Hepatocyte (in vitro differentiated cells): ENCODE data around the gene PGBD2. TPM values are rescaled to one million over a fixed set of nuclear protein-coding genes. Genes with fewer than 3 reads are reported as not detected.

Experiments used
- DNase-seq: peaks from one replicate; pipeline ENCODE4 v3.0.0-alpha.2; 2016; ENCODE audit warnings: low spot score
- H2AFZ ChIP-seq: fragments of 200-600 bp; sonication (generic); 2 replicates; pipeline ENCODE4 v1.6.0; 2016; ENCODE audit warnings: antibody characterized with exemption, mild to moderate bottlenecking
- H3K27ac ChIP-seq: fragments of 200-600 bp; sonication (generic); 2 replicates; pipeline ENCODE4 v1.5.1; 2016; ENCODE audit warnings: mild to moderate bottlenecking
- H3K27me3 ChIP-seq: fragments of 200-600 bp; sonication (generic); 2 replicates; pipeline ENCODE4 v1.6.1; 2016
- H3K36me3 ChIP-seq: fragments of 200-600 bp; sonication (generic); replicated peaks from 2 replicates; pipeline ENCODE4 v1.5.1; 2016; ENCODE audit warnings: low read depth; ENCODE audit not compliant: insufficient read depth
- H3K4me1 ChIP-seq: fragments of 200-600 bp; sonication (generic); 2 replicates; pipeline ENCODE4 v1.5.1; 2016; ENCODE audit warnings: mild to moderate bottlenecking, moderate library complexity; ENCODE audit not compliant: insufficient read depth
- H3K4me2 ChIP-seq: fragments of 200-600 bp; sonication (generic); 2 replicates; pipeline ENCODE4 v1.6.0; 2016
- H3K4me3 ChIP-seq: fragments of 200-600 bp; sonication (generic); 2 replicates; pipeline ENCODE4 v1.5.1; 2016; ENCODE audit warnings: mild to moderate bottlenecking
- H3K79me2 ChIP-seq: fragments of 200-600 bp; sonication (generic); 2 replicates; pipeline ENCODE4 v1.6.0; 2017; ENCODE audit warnings: mild to moderate bottlenecking
- H3K9me2 ChIP-seq: fragments of 200-600 bp; sonication (generic); replicated peaks from 2 replicates; pipeline ENCODE4 v1.6.0; 2017; ENCODE audit warnings: mild to moderate bottlenecking; ENCODE audit not compliant: insufficient read depth
- H3K9me3 ChIP-seq: fragments of 200-600 bp; sonication (generic); 2 replicates; pipeline ENCODE4 v1.5.1; 2016; ENCODE audit warnings: low read depth, mild to moderate bottlenecking
- H4K20me1 ChIP-seq: fragments of 200-600 bp; sonication (generic); 2 replicates; pipeline ENCODE4 v1.6.0; 2016; ENCODE audit warnings: mild to moderate bottlenecking; ENCODE audit not compliant: insufficient read depth, poor library complexity, severe bottlenecking
- CTCF ChIP-seq: fragments of 200-600 bp; sonication (generic); IDR thresholded peaks from 2 replicates; pipeline ENCODE4 v1.5.1; 2016; ENCODE audit warnings: antibody characterized with exemption, mild to moderate bottlenecking; ENCODE audit not compliant: poor library complexity
- EZH2 ChIP-seq: fragments of 200-600 bp; sonication (generic); IDR thresholded peaks from 2 replicates; pipeline ENCODE4 v1.6.1; 2016; ENCODE audit warnings: antibody characterized with exemption, mild to moderate bottlenecking, borderline replicate concordance
- EZH2phosphoT487 ChIP-seq: fragments of 200-600 bp; sonication (generic); IDR thresholded peaks from one replicate; pipeline ENCODE4 v1.6.1; 2018; ENCODE audit warnings: antibody characterized with exemption, mild to moderate bottlenecking, low read depth, moderate library complexity; ENCODE audit not compliant: unreplicated experiment, severe bottlenecking
- WGBS: methylation state at CpG from one replicate; pipeline ENCODE4 v1.1.6; 2016; ENCODE audit warnings: low lambda C conversion rate; ENCODE audit errors: missing lambda C conversion rate; 5-methylcytosine and 5-hydroxymethylcytosine counted together
- polyA plus RNA-seq: library from polyadenylated mRNA; unstranded; fragments of >200 nt; fragmentation: Nextera tagmentation; extraction: Ambion mirVana; gene quantifications from 2 replicates; pipeline ENCODE4 v1.2.1, GENCODE V29; 2016
- total RNA-seq: library from RNA; depleted of rRNA; stranded (reverse); fragments of >200 nt; gene quantifications from 2 replicates; pipeline ENCODE4 v1.2.3, GENCODE V29; 2014

Gene PGBD2
- total and polyA plus RNA-seq, 2 experiments from 2014 or later, result 5.6 to 6.6 TPM

GRCh38 chr1:248914796-248915381 is 8.9 kb downstream of the PGBD2 start:
- no peaks in the 10 kb centered on the region for H3K36me3 ChIP-seq

GRCh38 chr1:248918131-248918530 is 12.1 kb downstream of the PGBD2 start:
- Histone ChIP-seq H3K9me2 (no peaks in the 10 kb centered on the region), H3K4me1 (no peaks in the 10 kb centered on the region), H3K36me3 (no peaks in the 10 kb centered on the region), H3K4me2 (no peak overlapping the region), H3K9me3 (no peaks in the 10 kb centered on the region), H3K27me3 (no peaks in the 10 kb centered on the region), H3K27ac (no peak overlapping the region), H3K4me3 (no peak overlapping the region), H2AFZ (no peak overlapping the region), H3K79me2 (no peaks in the 10 kb centered on the region), H4K20me1 (no peaks in the 10 kb centered on the region)
- 96% methylated on average over 8 of the region's 8 CpGs for WGBS
- TF ChIP-seq EZH2phosphoT487 (no peak), EZH2 (no peak), CTCF (no peak)
- no peak for DNase-seq

More at GRCh38 chr1:248914796-248915381, 8.9 kb downstream of the PGBD2 start:
- TF ChIP-seq CTCF (no peak), EZH2phosphoT487 (no peak), EZH2 (no peak)
- H3K4me1 ChIP-seq, result no peaks in the 10 kb centered on the region
- no peak for DNase-seq
- H3K27ac ChIP-seq, result no peak overlapping the region
- no peaks in the 10 kb centered on the region for H3K9me2 ChIP-seq
- WGBS, result 98% methylated on average over 5 of the region's 5 CpGs
- H3K9me3 ChIP-seq, result no peaks in the 10 kb centered on the region
- peaks cover 20% of the 10 kb centered on the region for H3K79me2 ChIP-seq
- no peaks in the 10 kb centered on the region for H4K20me1 ChIP-seq
- H3K4me3 ChIP-seq, result no peak overlapping the region
- no peak overlapping the region for H3K4me2 ChIP-seq
- H3K27me3 ChIP-seq, result no peaks in the 10 kb centered on the region
- no peak overlapping the region for H2AFZ ChIP-seq

GRCh38 chr1:248923352-248924338 is 17.6 kb downstream of the PGBD2 start:
- H3K79me2 ChIP-seq, result no peaks in the 10 kb centered on the region
- H3K36me3 ChIP-seq, result no peaks in the 10 kb centered on the region
- H3K4me1 ChIP-seq, result no peaks in the 10 kb centered on the region
- no peaks in the 10 kb centered on the region for H4K20me1 ChIP-seq
- no peaks in the 10 kb centered on the region for H3K9me2 ChIP-seq
- no peak overlapping the region for H3K27ac ChIP-seq
- no peaks in the 10 kb centered on the region for H3K27me3 ChIP-seq
- 88% methylated on average over 13 of the region's 13 CpGs for whole genome bisulfite sequencing
- no peak overlapping the region for H3K4me3 ChIP-seq
- no peak for DNase-seq
- TF ChIP-seq EZH2, result no peak
- TF ChIP-seq CTCF, result no peak
- no peak for TF ChIP-seq EZH2phosphoT487
- no peak overlapping the region for H2AFZ ChIP-seq
- no peak overlapping the region for H3K4me2 ChIP-seq
- H3K9me3 ChIP-seq, result no peaks in the 10 kb centered on the region
